H4 (cell line): Measurements from ENCODE around the gene GABRP. TPM values are rescaled to one million over a fixed set of nuclear protein-coding genes. Genes with fewer than 3 reads are reported as not detected.
"Not testable (repeated sequence)": the region's sequence is repeated elsewhere in the genome, so short reads cannot be mapped to it uniquely, and the experiment has no call there.

ENCODE experiments used
- DNase-seq: peaks from one replicate; pipeline ENCODE4 v3.0.0-alpha.2; 2015; ENCODE audit warnings: low spot score
- total RNA-seq: library from RNA; depleted of rRNA; stranded (reverse); fragments of >200 nt; shearing (Covaris generic); gene quantifications from 2 replicates; pipeline ENCODE4 v1.2.3, GENCODE V29; 2014

Gene GABRP
- total RNA-seq, 1 experiment from 2014 or later: not detected

- DNase-seq: no peak
Measured at GRCh38 chr5:170755679-170756456, 27.7 kb upstream of the GABRP start.

- no peak for DNase-seq
Measured at GRCh38 chr5:170756691-170757090, 26.8 kb upstream of the GABRP start.

- DNase-seq: no peak
Measured at GRCh38 chr5:170757182-170757601, 26.3 kb upstream of the GABRP start.

GRCh38 chr5:170757669-170758068 lies 25.9 kb upstream of the GABRP start:
- DNase-seq: no peak

- DNase-seq: no peak
Measured at GRCh38 chr5:170758481-170758880, 25.0 kb upstream of the GABRP start.

- no peak for DNase-seq
Measured at GRCh38 chr5:170760113-170760512, 23.4 kb upstream of the GABRP start.

- no peak for DNase-seq
Measured at GRCh38 chr5:170761048-170761707, 22.3 kb upstream of the GABRP start.

- DNase-seq: no peak
Measured at GRCh38 chr5:170761708-170762066, 21.8 kb upstream of the GABRP start.

- not testable (repeated sequence) for DNase-seq
Measured at GRCh38 chr5:170762298-170762697, 21.2 kb upstream of the GABRP start.

GRCh38 chr5:170765868-170766267 lies 17.7 kb upstream of the GABRP start:
- not testable (repeated sequence) for DNase-seq

- DNase-seq: no peak
Measured at GRCh38 chr5:170769246-170769645, 14.3 kb upstream of the GABRP start.

GRCh38 chr5:170769898-170770416 lies 13.6 kb upstream of the GABRP start:
- no peak for DNase-seq

GRCh38 chr5:170771496-170771895 lies 12.0 kb upstream of the GABRP start:
- DNase-seq: no peak

- DNase-seq: no peak
Measured at GRCh38 chr5:170773024-170773985, 10.2 kb upstream of the GABRP start.

GRCh38 chr5:170774831-170775230 lies 8.7 kb upstream of the GABRP start:
- DNase-seq: no peak

- no peak for DNase-seq
Measured at GRCh38 chr5:170781946-170782345, 1.6 kb upstream of the GABRP start.

GRCh38 chr5:170782438-170782837 lies 1.1 kb upstream of the GABRP start:
- no peak for DNase-seq

- no peak for DNase-seq
Measured at GRCh38 chr5:170785416-170785815, 1.9 kb downstream of the GABRP start.

GRCh38 chr5:170787216-170787615 lies 3.7 kb downstream of the GABRP start:
- no peak for DNase-seq

- no peak for DNase-seq
Measured at GRCh38 chr5:170788626-170789304, 5.2 kb downstream of the GABRP start.

- peak; percentile 25 for DNase-seq
Measured at GRCh38 chr5:170791325-170791954, 7.9 kb downstream of the GABRP start.
